Effector memory CD4-positive, alpha-beta T cell (primary cell): Measurements from ENCODE around the gene HTR4.
"Not testable (repeated sequence)": the region's sequence is repeated elsewhere in the genome, so short reads cannot be mapped to it uniquely, and the experiment has no call there.

ENCODE experiments used
- DNase-seq, 3 donors: peaks; one replicate each; pipeline ENCODE4 v3.0.0-alpha.2; 2020
- H3K27ac ChIP-seq: 2 replicates; pipeline ENCODE4 v1.7.0; 2013; ENCODE audit warnings: mild to moderate bottlenecking, low read length, moderate library complexity; ENCODE audit not compliant: insufficient read depth, poor library complexity, severe bottlenecking
- H3K27me3 ChIP-seq: replicated peaks from 2 replicates; pipeline ENCODE4 v1.7.0; 2013; ENCODE audit warnings: mild to moderate bottlenecking, low read length; ENCODE audit not compliant: insufficient read depth, control insufficient read depth, poor library complexity, severe bottlenecking
- H3K36me3 ChIP-seq: 2 replicates; pipeline ENCODE4 v1.7.0; 2013; ENCODE audit warnings: mild to moderate bottlenecking, low read length, moderate library complexity; ENCODE audit not compliant: control insufficient read depth, insufficient read depth
- H3K4me1 ChIP-seq: 2 replicates; pipeline ENCODE4 v1.7.0; 2013; ENCODE audit warnings: low read length, mild to moderate bottlenecking; ENCODE audit not compliant: control insufficient read depth, insufficient read depth, poor library complexity, severe bottlenecking
- H3K4me3 ChIP-seq: 2 replicates; pipeline ENCODE4 v1.7.0; 2013; ENCODE audit warnings: low read length, low read depth, mild to moderate bottlenecking; ENCODE audit not compliant: insufficient read depth, poor library complexity, severe bottlenecking
- H3K9me3 ChIP-seq: 2 replicates; pipeline ENCODE4 v1.7.0; 2013; ENCODE audit warnings: mild to moderate bottlenecking, low read length, moderate library complexity; ENCODE audit not compliant: control insufficient read depth

The HTR4 gene

DNA sequence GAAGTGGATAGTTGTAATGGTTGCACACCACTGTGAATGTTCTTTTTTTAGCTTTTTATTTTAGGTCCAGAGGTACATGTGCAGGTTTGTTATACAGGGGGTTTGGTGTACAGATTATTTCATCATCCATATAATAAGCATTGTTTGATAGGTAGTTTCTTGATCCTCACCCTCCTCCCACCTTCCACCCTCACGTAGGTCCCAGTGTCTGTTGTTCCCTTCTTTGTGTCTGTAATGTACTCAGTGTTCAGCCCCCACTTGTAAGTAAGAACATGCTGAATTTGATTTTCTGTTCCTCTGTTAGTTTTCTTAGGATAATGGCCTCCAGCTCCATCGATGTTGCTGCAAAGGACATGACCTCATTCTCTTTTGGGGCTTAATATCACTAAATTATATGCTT is 99.7 kb downstream of the HTR4 start:
- H3K36me3 ChIP-seq: no peaks in the 10 kb centered on the region
- no peaks in the 10 kb centered on the region for H3K9me3 ChIP-seq
- H3K27ac ChIP-seq: no peak overlapping the region
- H3K4me1 ChIP-seq: no peaks in the 10 kb centered on the region
- no peak for DNase-seq
- H3K27me3 ChIP-seq: no peaks in the 10 kb centered on the region
- H3K4me3 ChIP-seq: no peak overlapping the region

DNA sequence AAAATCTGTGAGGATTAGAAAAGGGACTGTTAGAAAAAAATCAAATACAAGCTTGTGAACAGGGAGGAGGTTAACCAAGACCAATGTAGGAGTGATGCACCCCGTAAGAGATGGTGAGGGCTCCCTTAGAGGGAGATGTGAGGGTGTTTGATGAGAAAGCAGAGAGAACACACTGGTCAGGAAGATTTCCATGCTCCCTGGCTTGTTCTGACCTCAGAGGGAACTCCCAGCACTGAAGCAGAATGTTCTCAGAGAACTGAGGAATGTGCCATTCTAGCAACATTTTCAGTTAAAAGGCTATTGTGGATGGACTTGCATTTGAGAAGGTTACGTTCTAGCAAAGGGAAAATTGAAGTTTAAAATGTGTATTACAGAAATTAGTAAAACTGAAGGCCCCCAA is 110.6 kb downstream of the HTR4 start:
- Histone ChIP-seq H3K9me3 (no peaks in the 10 kb centered on the region), H3K4me1 (no peaks in the 10 kb centered on the region), H3K4me3 (no peak overlapping the region), H3K27ac (no peak overlapping the region), H3K27me3 (no peaks in the 10 kb centered on the region), H3K36me3 (no peaks in the 10 kb centered on the region)
- DNase-seq: no peak

DNA sequence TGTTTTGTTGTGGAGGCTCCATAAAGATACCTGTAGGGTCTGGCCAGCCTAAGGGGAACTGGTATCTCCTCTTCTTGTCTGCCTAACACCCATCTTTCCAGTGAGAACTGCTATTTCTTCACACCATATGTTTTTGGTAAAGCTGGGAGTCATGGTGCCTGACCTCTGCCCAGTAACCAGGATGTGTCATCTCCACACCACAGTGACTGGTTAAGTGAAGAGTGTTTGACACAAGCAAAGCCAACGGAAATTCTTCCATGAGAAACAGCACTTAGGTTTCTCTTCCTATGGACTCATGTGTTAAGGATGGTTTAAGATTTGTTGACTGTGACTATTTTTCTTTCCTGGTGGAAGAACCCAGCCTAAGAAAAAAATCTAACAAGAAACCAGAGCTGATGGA is 111.5 kb downstream of the HTR4 start:
- Histone ChIP-seq H3K27ac (no peak overlapping the region), H3K9me3 (no peaks in the 10 kb centered on the region), H3K36me3 (no peaks in the 10 kb centered on the region), H3K4me1 (no peaks in the 10 kb centered on the region), H3K27me3 (no peaks in the 10 kb centered on the region), H3K4me3 (no peak overlapping the region)
- no peak for DNase-seq

DNA sequence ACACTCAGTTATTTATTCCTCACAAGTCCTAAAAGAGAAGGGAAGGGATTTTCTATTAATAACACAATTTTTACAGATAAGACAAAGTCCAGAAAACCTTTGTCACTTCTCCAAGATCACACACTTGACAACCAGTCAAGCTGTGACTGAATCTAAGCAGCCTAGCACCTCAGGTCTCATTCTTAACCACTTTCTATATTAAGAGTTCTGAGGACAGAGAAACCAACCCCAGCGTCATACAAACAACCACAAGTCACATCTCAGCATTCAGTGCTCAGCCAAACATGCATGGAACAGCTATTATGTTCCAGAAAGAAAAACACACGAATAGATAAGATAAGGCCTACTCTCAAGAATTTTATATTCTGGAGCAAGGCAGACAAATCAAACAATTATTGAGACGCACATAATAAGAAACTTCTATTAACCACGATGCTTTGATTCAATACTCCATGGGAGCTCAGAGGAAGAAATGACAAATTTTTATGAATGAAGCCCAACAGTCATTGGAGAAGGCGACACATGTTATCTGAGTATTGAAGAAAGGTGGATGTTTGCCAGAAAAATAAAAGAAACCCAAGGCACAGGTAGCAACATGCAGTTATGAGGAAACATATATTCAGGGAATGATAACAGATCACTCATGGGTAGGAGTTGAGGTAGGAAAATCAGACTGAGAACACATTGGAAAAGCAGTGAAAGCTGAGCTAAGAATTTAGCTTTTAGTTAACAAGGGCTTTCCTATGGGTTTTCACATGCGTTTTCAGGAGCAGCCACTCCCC is 113.1 kb downstream of the HTR4 start:
- no peaks in the 10 kb centered on the region for H3K9me3 ChIP-seq
- H3K4me1 ChIP-seq: no peaks in the 10 kb centered on the region
- H3K4me3 ChIP-seq: no peak overlapping the region
- no peaks in the 10 kb centered on the region for H3K27me3 ChIP-seq
- DNase-seq: no peak
- H3K27ac ChIP-seq: no peak overlapping the region
- no peaks in the 10 kb centered on the region for H3K36me3 ChIP-seq

DNA sequence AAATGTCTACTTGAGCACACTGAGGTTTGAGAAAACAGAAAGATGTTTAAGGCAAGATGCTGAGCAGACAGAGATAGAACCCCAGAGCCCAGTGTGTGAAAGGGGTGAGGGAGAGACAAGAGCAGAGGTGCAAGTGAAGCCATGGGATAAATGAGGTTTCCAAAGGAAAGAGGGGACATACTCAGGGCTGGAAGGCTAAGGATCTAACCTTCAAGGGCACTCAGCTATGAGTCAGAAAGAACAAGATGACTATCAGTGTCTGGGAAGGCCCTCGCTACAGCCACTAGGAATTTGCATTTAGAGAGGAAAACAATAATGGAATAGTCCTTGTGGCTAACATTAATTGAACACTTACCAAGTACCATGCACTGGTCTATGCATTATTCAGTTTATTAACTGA is 113.7 kb downstream of the HTR4 start:
- Histone ChIP-seq H3K4me1 (no peaks in the 10 kb centered on the region), H3K36me3 (no peaks in the 10 kb centered on the region), H3K27ac (no peak overlapping the region), H3K9me3 (no peaks in the 10 kb centered on the region), H3K27me3 (no peaks in the 10 kb centered on the region), H3K4me3 (no peak overlapping the region)
- DNase-seq: no peak

DNA sequence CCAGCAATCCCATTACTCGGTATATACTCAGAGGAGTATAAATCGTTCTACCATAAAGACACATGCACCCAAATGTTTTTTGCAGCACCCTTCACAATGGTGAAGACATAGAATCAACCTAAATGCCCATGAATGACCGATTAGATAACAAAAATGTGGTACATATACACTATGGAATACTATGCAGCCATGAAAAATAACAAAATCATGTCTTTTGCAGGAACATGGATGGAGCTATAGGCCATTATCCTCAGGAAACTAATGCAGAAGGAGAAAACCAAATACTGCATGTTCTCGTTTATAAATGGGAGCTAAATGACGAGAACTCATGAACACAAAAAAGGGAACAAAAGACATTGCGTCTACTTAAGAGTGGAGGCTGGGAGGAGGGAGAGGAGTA is 114.5 kb downstream of the HTR4 start:
- no peaks in the 10 kb centered on the region for H3K36me3 ChIP-seq
- no peak overlapping the region for H3K27ac ChIP-seq
- no peak for DNase-seq

DNA sequence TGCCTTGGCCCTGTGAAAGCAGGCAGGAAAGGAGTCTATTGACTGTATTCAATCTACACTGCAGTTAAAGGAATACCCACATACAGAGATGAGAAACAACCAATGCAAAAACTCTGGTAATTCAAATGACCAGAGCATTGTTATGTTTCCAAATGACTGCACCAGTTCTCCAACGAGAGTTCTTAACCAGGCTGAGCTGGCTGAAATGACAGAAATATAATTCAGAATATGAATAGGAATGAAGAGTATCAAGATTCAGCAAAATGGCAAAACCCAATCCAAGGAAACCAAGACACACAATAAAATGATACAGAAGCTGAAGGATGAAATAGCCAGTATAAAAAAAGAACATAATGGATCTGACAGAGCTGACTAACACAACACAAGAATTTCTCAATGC is 119.1 kb downstream of the HTR4 start:
- H3K4me1 ChIP-seq: no peaks in the 10 kb centered on the region
- H3K36me3 ChIP-seq: no peaks in the 10 kb centered on the region
- H3K4me3 ChIP-seq: no peak overlapping the region
- H3K27ac ChIP-seq: no peak overlapping the region
- no peak for DNase-seq
- no peaks in the 10 kb centered on the region for H3K27me3 ChIP-seq
- no peaks in the 10 kb centered on the region for H3K9me3 ChIP-seq

More for the DNA sequence above, 114.5 kb downstream of the HTR4 start:
- Histone ChIP-seq H3K4me3 (no peak overlapping the region), H3K27me3 (no peaks in the 10 kb centered on the region), H3K4me1 (no peaks in the 10 kb centered on the region), H3K9me3 (no peaks in the 10 kb centered on the region)

DNA sequence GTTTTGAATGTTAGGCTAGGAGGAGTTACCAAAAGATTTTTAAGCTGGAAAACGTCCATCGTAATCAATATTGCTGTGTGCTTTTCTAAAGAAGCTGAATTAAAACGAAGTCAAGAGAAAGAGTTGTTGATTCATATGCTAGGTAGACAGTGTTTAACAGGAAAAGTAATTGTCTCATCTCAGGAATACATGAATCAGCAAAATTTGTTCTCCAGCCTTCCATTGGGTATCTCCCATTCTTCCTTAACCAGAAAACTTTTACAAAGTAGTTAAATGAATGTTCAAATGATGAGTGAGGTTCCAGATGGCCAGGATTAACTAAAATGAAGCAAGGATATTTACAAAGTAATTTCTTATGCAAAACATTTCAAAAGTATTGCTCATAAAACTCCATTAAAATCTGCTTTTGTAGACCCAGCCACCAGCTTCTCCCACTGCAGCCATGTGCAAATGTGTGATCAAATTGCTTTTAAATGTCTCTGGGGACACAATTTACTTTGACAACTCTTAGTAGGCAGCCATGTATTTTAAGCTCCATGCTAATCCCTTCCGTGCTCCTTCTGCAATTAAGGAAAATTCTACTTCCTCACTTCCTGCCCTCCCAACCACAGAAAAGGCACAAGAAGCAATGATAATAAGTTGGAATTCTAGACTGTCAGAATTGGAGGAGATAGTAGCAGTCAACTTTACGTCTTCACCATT is 121.2 kb downstream of the HTR4 start:
- Histone ChIP-seq H3K4me1 (no peaks in the 10 kb centered on the region), H3K27ac (no peak overlapping the region), H3K4me3 (no peak overlapping the region), H3K27me3 (no peaks in the 10 kb centered on the region), H3K9me3 (no peaks in the 10 kb centered on the region), H3K36me3 (no peaks in the 10 kb centered on the region)
- no peak for DNase-seq

DNA sequence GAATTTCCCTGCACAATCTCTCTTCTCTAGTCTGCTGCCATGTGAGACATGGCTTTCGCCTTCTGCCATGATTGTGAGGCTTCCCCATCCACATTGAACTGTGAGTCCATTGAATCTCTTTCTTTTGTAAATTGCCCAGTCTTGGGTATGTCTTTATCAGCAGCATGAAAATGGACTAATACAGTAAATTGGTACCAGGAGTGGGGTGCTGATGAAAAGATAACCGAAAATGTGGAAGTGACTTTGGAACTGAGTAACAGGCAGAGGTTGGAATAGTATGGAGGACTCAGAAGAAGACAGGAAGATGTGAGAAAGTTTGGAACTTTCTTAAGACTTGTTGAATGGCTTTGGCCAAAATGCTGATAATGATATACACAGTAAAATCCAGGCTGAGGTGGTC is 124.9 kb downstream of the HTR4 start:
- not testable (repeated sequence) for H3K4me3 ChIP-seq, DNase-seq, H3K4me1 ChIP-seq, H3K36me3 ChIP-seq, H3K27ac ChIP-seq, H3K27me3 ChIP-seq, H3K9me3 ChIP-seq

DNA sequence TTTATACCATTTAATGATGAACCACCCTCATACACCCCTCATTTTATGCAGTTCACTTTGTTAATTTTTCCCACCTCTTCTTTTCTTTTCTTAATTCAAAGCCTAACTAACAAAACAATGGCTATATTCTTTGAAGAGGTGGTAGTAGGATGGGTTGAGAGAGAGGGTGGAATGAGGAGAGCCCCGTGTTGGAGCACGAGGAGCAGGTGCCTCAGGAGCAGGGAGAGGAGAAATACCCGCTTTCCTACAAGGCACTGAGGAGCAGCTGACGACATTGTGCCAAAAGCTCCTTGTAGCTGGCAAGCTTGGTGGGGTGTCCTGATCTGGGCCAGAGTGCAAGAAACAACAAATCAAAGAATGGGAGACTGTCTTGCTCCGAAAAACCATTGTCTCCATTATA is 129.6 kb downstream of the HTR4 start:
- H3K27me3 ChIP-seq: peaks cover 3% of the 10 kb centered on the region
- H3K4me1 ChIP-seq: no peaks in the 10 kb centered on the region
- H3K27ac ChIP-seq: no peak overlapping the region
- H3K36me3 ChIP-seq: no peaks in the 10 kb centered on the region
- no peak for DNase-seq
- no peaks in the 10 kb centered on the region for H3K9me3 ChIP-seq
- no peak overlapping the region for H3K4me3 ChIP-seq
